Transverse colon (tissue), 4 donors: ENCODE results near the gene KPRP. TPM values are rescaled to one million over a fixed set of nuclear protein-coding genes. Genes with fewer than 3 reads are reported as not detected.

Experiments
- DNase-seq: peaks from one replicate; pipeline ENCODE4 v3.0.0-alpha.2; 2019
- H3K27ac ChIP-seq, 4 donors: fragments of 200-600 bp; sonication (generic); 2 replicates each; pipeline ENCODE4 v1.5.1; 2016 to 2018; ENCODE audit warnings: inconsistent platforms in 4 of 4
- H3K27me3 ChIP-seq: fragments of 200-600 bp; sonication (generic); 2 replicates; pipeline ENCODE4 v1.5.1; 2017; ENCODE audit warnings: inconsistent platforms
- H3K36me3 ChIP-seq, 4 donors: fragments of 200-600 bp; sonication (generic); 2 replicates each; pipeline ENCODE4 v1.5.1; 2017 to 2019; ENCODE audit warnings: inconsistent platforms in 4 of 4
- H3K4me1 ChIP-seq, 4 donors: fragments of 200-600 bp; sonication (generic); 2 replicates each; pipeline ENCODE4 v1.5.1; 2017 to 2020; ENCODE audit warnings: inconsistent platforms in 4 of 4
- H3K4me3 ChIP-seq, 4 donors: fragments of 200-600 bp; sonication (generic); 1 replicate in 1 of 4; 2 replicates in 3 of 4; pipeline versions ENCODE4 v1.5.1 to v1.6.1; 2017 to 2019; ENCODE audit warnings: inconsistent platforms in 4 of 4
- H3K9me3 ChIP-seq, 2 donors: fragments of 200-600 bp; sonication (generic); 2 replicates each; pipeline ENCODE4 v1.5.1; 2017 to 2019; ENCODE audit warnings: inconsistent platforms in 2 of 2
- CTCF ChIP-seq, 5 experiments: fragments of 200-600 bp in 3 of 5; fragments of 450-650 bp in 2 of 5; sonication (generic) in 3 of 5; IDR thresholded peaks; 1 replicate in 2 of 5; 2 replicates in 3 of 5; pipeline ENCODE4 v1.5.1; 2016 to 2017; ENCODE audit warnings: antibody characterized with exemption in 5 of 5, inconsistent platforms in 3 of 5, mild to moderate bottlenecking in 2 of 5, moderate library complexity in 1 of 5
- EP300 ChIP-seq: sonication (generic); formaldehyde crosslinking; IDR thresholded peaks from one replicate; pipeline ENCODE4 v1.6.1; 2017; ENCODE audit warnings: antibody characterized with exemption, low read depth
- POLR2A ChIP-seq: fragments of 450-650 bp; IDR thresholded peaks from one replicate; pipeline ENCODE4 v1.6.1; 2016; ENCODE audit warnings: antibody characterized with exemption, mild to moderate bottlenecking, moderate library complexity
- POLR2AphosphoS5 ChIP-seq, 3 donors: sonication (generic); formaldehyde crosslinking; IDR thresholded peaks; one replicate each; pipeline ENCODE4 v1.6.1; 2016; ENCODE audit warnings: antibody characterized with exemption in 3 of 3
- WGBS, 2 donors: methylation state at CpG; one replicate each; pipeline ENCODE4 v1.1.5; 2018; ENCODE audit warnings: low coverage in 1 of 2; 5-methylcytosine and 5-hydroxymethylcytosine counted together
- in situ Hi-C, 4 donors: fragments of 200-750 bp; cut with MboI; loops; one replicate each; pipeline versions ENCODE4 v1.15.0 to v1.15.1; 2017; ENCODE audit warnings: low sequenced_read_pairs in 3 of 4, low pct_ligation_motif_present in 1 of 4, low pct_unique_long_range_greater_than_20kb in 1 of 4
- intact Hi-C: fragments of 100-400 bp; cut with DNase I; formaldehyde crosslinking; loops from one replicate; pipeline ENCODE4 v1.15.1; 2023; ENCODE audit warnings: low total_unique reads
- total RNA-seq, 4 donors: library from RNA; depleted of rRNA; stranded (reverse); fragments of >200 nt; gene quantifications; one replicate each; pipeline ENCODE4 v1.1.0, GENCODE V29; 2016

KPRP gene
- total RNA-seq, 4 donors from 2014 or later: not detected

GRCh38 chr1:152752225-152752624 lies 5.6 kb upstream of the KPRP start:
- intact Hi-C loops: no loop called here
- in situ Hi-C loops: no loop called here
- WGBS, 2 donors: 18 to 34% methylated on average over 1 of the region's 1 CpG

GRCh38 chr1:152753586-152753985 lies 4.2 kb upstream of the KPRP start:
- no peak overlapping the region for H3K27ac ChIP-seq
- H3K27me3 ChIP-seq: no peaks in the 10 kb centered on the region
- H3K4me1 ChIP-seq: no peaks in the 10 kb centered on the region
- TF ChIP-seq POLR2A: no peak
- TF ChIP-seq CTCF (IDR thresholded peaks at IDR 0.05): no peak
- no peak for TF ChIP-seq EP300
- no peak for TF ChIP-seq POLR2AphosphoS5 (IDR thresholded peaks at IDR 0.05)
- H3K4me3 ChIP-seq: no peak overlapping the region
- no peaks in the 10 kb centered on the region for H3K36me3 ChIP-seq
- in situ Hi-C loops: no loop called here
- DNase-seq: no peak
- H3K9me3 ChIP-seq: no peaks in the 10 kb centered on the region
- intact Hi-C loops: no loop called here
- 14 to 17% methylated on average over 1 of the region's 1 CpG for WGBS, 2 donors

More at GRCh38 chr1:152752225-152752624, 5.6 kb upstream of the KPRP start:
- no peaks in the 10 kb centered on the region for H3K4me1 ChIP-seq
- no peaks in the 10 kb centered on the region for H3K9me3 ChIP-seq
- no peak overlapping the region for H3K27ac ChIP-seq
- H3K27me3 ChIP-seq: no peaks in the 10 kb centered on the region
- H3K36me3 ChIP-seq: no peaks in the 10 kb centered on the region
- no peak for DNase-seq
- H3K4me3 ChIP-seq: no peak overlapping the region
- TF ChIP-seq POLR2A: no peak
- no peak for TF ChIP-seq CTCF (IDR thresholded peaks at IDR 0.05)
- no peak for TF ChIP-seq POLR2AphosphoS5 (IDR thresholded peaks at IDR 0.05)
- no peak for TF ChIP-seq EP300

- no peaks in the 10 kb centered on the region for H3K36me3 ChIP-seq
- in situ Hi-C loops: no loop called here
Measured at GRCh38 chr1:152756872-152757271, 953 bp upstream of the KPRP start.

GRCh38 chr1:152758636-152759035 lies 811 bp downstream of the KPRP start:
- H3K4me1 ChIP-seq: no peaks in the 10 kb centered on the region
- no peaks in the 10 kb centered on the region for H3K27me3 ChIP-seq
- H3K27ac ChIP-seq: no peak overlapping the region
- no peaks in the 10 kb centered on the region for H3K9me3 ChIP-seq
- intact Hi-C loops: no loop called here
- DNase-seq: no peak
- WGBS, 2 donors: 83 to 86% methylated on average over 1 to 4 of the region's 4 CpGs
- H3K4me3 ChIP-seq: no peak overlapping the region
- no peak for TF ChIP-seq POLR2A
- no peak for TF ChIP-seq CTCF (IDR thresholded peaks at IDR 0.05)
- no peak for TF ChIP-seq EP300
- no peaks in the 10 kb centered on the region for H3K36me3 ChIP-seq
- in situ Hi-C loops: no loop called here

More at GRCh38 chr1:152756872-152757271, 953 bp upstream of the KPRP start:
- Histone ChIP-seq H3K4me3 (no peak overlapping the region), H3K9me3 (no peaks in the 10 kb centered on the region), H3K27me3 (no peaks in the 10 kb centered on the region), H3K4me1 (no peaks in the 10 kb centered on the region), H3K27ac (no peak overlapping the region)
- intact Hi-C loops: no loop called here
- DNase-seq: no peak
- TF ChIP-seq POLR2AphosphoS5 (IDR thresholded peaks at IDR 0.05) (no peak), CTCF (IDR thresholded peaks at IDR 0.05) (no peak), POLR2A (no peak), EP300 (no peak)
- WGBS, 2 donors: 63 to 85% methylated on average over 1 to 2 of the region's 2 CpGs
